ENCODE data around the gene GALNT18.

GRCh38 chr11:11540157-11540556, 81.6 kb downstream of the GALNT18 start:
- no peak for TF ChIP-seq CTCF (IDR thresholded peaks at IDR 0.05)
- TF ChIP-seq POLR2A (IDR thresholded peaks at IDR 0.05) = no peak

All from right lobe of liver (tissue), 4 donors.